RPMI8226 (cell line): ENCODE results near the gene ZNF699.
"Not testable (repeated sequence)": the region's sequence is repeated elsewhere in the genome, so short reads cannot be mapped to it uniquely, and the experiment has no call there.

ENCODE experiments used
- DNase-seq: peaks from one replicate; pipeline ENCODE4 v3.0.0-alpha.2; 2015

ZNF699 gene

GRCh38 chr19:9283485-9283884, 26.2 kb downstream of the ZNF699 start:
- DNase-seq, result not testable (repeated sequence)

DNA sequence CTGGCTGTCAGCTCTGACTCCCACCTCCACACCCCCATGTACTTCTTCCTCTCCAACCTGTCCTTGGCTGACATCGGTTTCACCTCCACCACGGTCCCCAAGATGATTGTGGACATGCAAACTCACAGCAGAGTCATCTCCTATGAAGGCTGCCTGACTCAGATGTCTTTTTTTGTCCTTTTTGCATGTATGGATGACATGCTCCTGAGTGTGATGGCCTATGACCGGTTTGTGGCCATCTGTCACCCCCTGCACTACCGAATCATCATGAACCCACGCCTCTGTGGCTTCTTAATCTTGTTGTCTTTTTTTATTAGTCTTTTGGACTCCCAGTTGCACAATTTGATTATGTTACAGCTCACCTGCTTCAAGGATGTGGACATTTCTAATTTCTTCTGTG, 58.4 kb downstream of the ZNF699 start:
- DNase-seq, result no peak

- no peak for DNase-seq
These were observed 59.0 kb downstream of the ZNF699 start, which contains the start of gene OR7E24 for GRCh38 chr19:9250630-9251029. Gene OR7E24, plus strand, starts transcription at chr19:9250930. Its CDS starts 114 bp downstream, at chr19:9251044.
